ENCODE data around the gene PRIM1. TPM values are rescaled to one million over a fixed set of nuclear protein-coding genes. Genes with fewer than 3 reads are reported as not detected.

PRIM1 gene
- total RNA-seq, 4 donors from 2014 or later, result 7.9 to 10.5 (median 9.1) TPM

GRCh38 chr12:56787498-56787897 is 35.4 kb upstream of the PRIM1 start:
- intact Hi-C loops (cut with DNase I; ENCODE audit: low total_unique reads), result no loop called here
- TF ChIP-seq CTCF (IDR thresholded peaks at IDR 0.05) (no peak), POLR2A (IDR thresholded peaks at IDR 0.05) (no peak)
- no peak for DNase-seq (ENCODE audit: low spot score in 2 of 2)
- H3K4me3 ChIP-seq (ENCODE audit: low read depth, poor library complexity, severe bottlenecking), result no peak overlapping the region

GRCh38 chr12:56785874-56786273 is 33.8 kb upstream of the PRIM1 start:
- no peak overlapping the region for H3K4me3 ChIP-seq (ENCODE audit: low read depth, poor library complexity, severe bottlenecking)
- no peak for DNase-seq (ENCODE audit: low spot score in 2 of 2)
- intact Hi-C loops (cut with DNase I; ENCODE audit: low total_unique reads), result no loop called here
- 95 to 100% methylated on average over 1 of the region's 1 CpG for WGBS, 2 donors
- TF ChIP-seq POLR2A (IDR thresholded peaks at IDR 0.05) (no peak), CTCF (IDR thresholded peaks at IDR 0.05) (no peak)

GRCh38 chr12:56785141-56785865 is 33.2 kb upstream of the PRIM1 start:
- intact Hi-C loops (cut with DNase I; ENCODE audit: low total_unique reads), result no loop called here
- H3K4me3 ChIP-seq (ENCODE audit: low read depth, poor library complexity, severe bottlenecking), result no peak overlapping the region
- 48 to 74% methylated on average over 2 of the region's 2 CpGs for WGBS, 2 donors
- TF ChIP-seq POLR2A (IDR thresholded peaks at IDR 0.05), result no peak
- TF ChIP-seq CTCF (IDR thresholded peaks at IDR 0.05), result no peak
- DNase-seq (ENCODE audit: low spot score in 2 of 2), result no peak

GRCh38 chr12:56781726-56782125 is 29.6 kb upstream of the PRIM1 start:
- WGBS, 2 donors, result 94 to 97% methylated on average over 4 of the region's 4 CpGs
- TF ChIP-seq POLR2A (IDR thresholded peaks at IDR 0.05), result no peak
- TF ChIP-seq CTCF (IDR thresholded peaks at IDR 0.05), result no peak
- H3K4me3 ChIP-seq (ENCODE audit: low read depth, poor library complexity, severe bottlenecking), result no peak overlapping the region
- no peak for DNase-seq (ENCODE audit: low spot score in 2 of 2)
- intact Hi-C loops (cut with DNase I; ENCODE audit: low total_unique reads), result no loop called here

GRCh38 chr12:56778756-56779155 is 26.6 kb upstream of the PRIM1 start:
- no peak overlapping the region for H3K4me3 ChIP-seq (ENCODE audit: low read depth, poor library complexity, severe bottlenecking)
- 96 to 97% methylated on average over 17 of the region's 17 CpGs for WGBS, 2 donors
- TF ChIP-seq POLR2A (IDR thresholded peaks at IDR 0.05) (no peak), CTCF (IDR thresholded peaks at IDR 0.05) (no peak)
- no peak for DNase-seq (ENCODE audit: low spot score in 2 of 2)
- intact Hi-C loops (cut with DNase I; ENCODE audit: low total_unique reads), result no loop called here

GRCh38 chr12:56776654-56777053 is 24.5 kb upstream of the PRIM1 start:
- intact Hi-C loops (cut with DNase I; ENCODE audit: low total_unique reads), result no loop called here
- no peak overlapping the region for H3K4me3 ChIP-seq (ENCODE audit: low read depth, poor library complexity, severe bottlenecking)
- TF ChIP-seq CTCF (IDR thresholded peaks at IDR 0.05), result no peak
- TF ChIP-seq POLR2A (IDR thresholded peaks at IDR 0.05), result no peak
- 95 to 99% methylated on average over 3 of the region's 3 CpGs for WGBS, 2 donors
- DNase-seq (ENCODE audit: low spot score in 2 of 2), result no peak

All from lower leg skin (tissue), 4 donors.